MCF 10A (cell line): ENCODE measurements around the gene FXYD5. TPM values are rescaled to one million over a fixed set of nuclear protein-coding genes. Genes with fewer than 3 reads are reported as not detected.

Experiments used
- BruUV-seq: library from RNA; stranded (reverse); fragments of 400-500 nt; replicated peaks from 2 replicates; lab custom pipeline; 2021; lab: Mats Ljungman, UMichigan
- CTCF ChIA-PET: fragments of 300-600 bp; sonication (Branson Sonifier 250); formaldehyde crosslinking; extraction: SDS; loops from one replicate; lab custom pipeline; 2021; ENCODE audit warnings: antibody characterized with exemption, inconsistent platforms; lab: Yijun Ruan, JAX
- POLR2A ChIA-PET: fragments of 300-600, 350-650 bp; sonication (Branson Sonifier 250); formaldehyde crosslinking; extraction: SDS; loops from one replicate; lab custom pipeline; 2020; ENCODE audit warnings: antibody characterized with exemption, inconsistent platforms; lab: Yijun Ruan, JAX
- DNase-seq: peaks from one replicate; pipeline ENCODE4 v3.0.0-alpha.2; 2018; ENCODE audit not compliant: unreplicated experiment
- H3K27ac Mint-ChIP-seq: one replicate; pipeline ENCODE4 v1.8.0; 2022; ENCODE audit warnings: mild to moderate bottlenecking, low read depth, mixed read lengths; ENCODE audit not compliant: unreplicated experiment
- H3K27me3 Mint-ChIP-seq: one replicate; pipeline ENCODE4 v1.8.0; 2022; ENCODE audit warnings: mixed read lengths; ENCODE audit not compliant: insufficient read depth, unreplicated experiment
- H3K36me3 Mint-ChIP-seq: one replicate; pipeline ENCODE4 v1.8.0; 2022; ENCODE audit warnings: mild to moderate bottlenecking, moderate library complexity, mixed read lengths; ENCODE audit not compliant: insufficient read depth, unreplicated experiment
- H3K4me1 Mint-ChIP-seq: one replicate; pipeline ENCODE4 v1.8.0; 2022; ENCODE audit warnings: mixed read lengths; ENCODE audit not compliant: insufficient read depth, unreplicated experiment
- H3K4me3 Mint-ChIP-seq: one replicate; pipeline ENCODE4 v1.8.0; 2022; ENCODE audit warnings: mild to moderate bottlenecking, moderate library complexity, mixed read lengths; ENCODE audit not compliant: unreplicated experiment
- H3K9me3 Mint-ChIP-seq: one replicate; pipeline ENCODE4 v1.8.0; 2022; ENCODE audit warnings: mixed read lengths; ENCODE audit not compliant: unreplicated experiment
- CTCF ChIP-seq: fragments of 200-600 bp; IDR thresholded peaks from one replicate; pipeline ENCODE4 v1.8.0; 2022; ENCODE audit warnings: antibody characterized with exemption, mild to moderate bottlenecking; ENCODE audit not compliant: unreplicated experiment
- intact Hi-C: fragments of 100-400 bp; cut with micrococcal nuclease; formaldehyde crosslinking; loops from 2 replicates; pipeline ENCODE4 v1.14.1; 2022
- total RNA-seq: library from RNA; stranded (reverse); gene quantifications from 2 replicates; pipeline ENCODE4 v1.2.3, GENCODE V29; 2022

FXYD5 gene
- total RNA-seq, 1 experiment from 2014 or later: 150 TPM

- Mint-ChIP-seq H3K36me3 (no peaks in the 10 kb centered on the region), H3K27ac (peak overlapping the region; percentile 73), H3K4me1 (peaks cover 50% of the 10 kb centered on the region), H3K27me3 (no peaks in the 10 kb centered on the region), H3K9me3 (no peaks in the 10 kb centered on the region), H3K4me3 (peak overlapping the region; percentile 53)
- peak; percentile 98 for TF ChIP-seq CTCF
- peak; percentile 68 for DNase-seq
- CTCF ChIA-PET: interaction anchor here (0.5 to 6.5 kb wide), 27 partner anchors 10 to 1741 kb away, joined by 3 to 91 read pairs (median 4); partner anchors contain the start of genes CEBPG, FXYD7 and LGI4
- intact Hi-C loops: loop anchor here (1.0 kb wide), 1 partner anchor 21 kb away; the partner anchor contains the start of gene LGI4
- BruUV-seq: no TSS peak
- POLR2A ChIA-PET: interaction anchor here (0.7 to 4.1 kb wide), 6 partner anchors 11 to 47 kb away, joined by 3 to 70 read pairs (median 6); partner anchors contain the start of gene LGI4
Measured at GRCh38 chr19:35114353-35115176, 40.0 kb upstream of the FXYD5 start.

GRCh38 chr19:35115177-35115951 is 39.2 kb upstream of the FXYD5 start, which contains the start of gene FXYD3:
Gene FXYD3, plus strand, starts transcription at chr19:35115823. Its CDS starts 3,554 bp downstream, at chr19:35119377.
- BruUV-seq: no TSS peak
- CTCF ChIA-PET: interaction anchor here (0.6 to 6.5 kb wide), 28 partner anchors 9 to 392 kb away, joined by 3 to 91 read pairs (median 4); partner anchors contain the start of genes FXYD7 and LGI4
- DNase-seq: peak; percentile 42
- Mint-ChIP-seq H3K36me3 (peaks cover 7% of the 10 kb centered on the region), H3K4me3 (peak within 1 kb of the TSS; percentile 57), H3K4me1 (peaks cover 46% of the 10 kb centered on the region), H3K9me3 (no peaks in the 10 kb centered on the region), H3K27me3 (no peaks in the 10 kb centered on the region), H3K27ac (peak within 1 kb of the TSS; percentile 73)
- POLR2A ChIA-PET: interaction anchor here (0.5 to 4.1 kb wide), 14 partner anchors 8 to 423 kb away, joined by 3 to 70 read pairs (median 5); partner anchors contain the start of gene LGI4
- intact Hi-C loops: no loop called here
- no peak for TF ChIP-seq CTCF

- peak; percentile 79 for DNase-seq
- Mint-ChIP-seq H3K27ac (no peak overlapping the region), H3K27me3 (no peaks in the 10 kb centered on the region), H3K36me3 (peaks cover 7% of the 10 kb centered on the region), H3K4me3 (peak overlapping the region; percentile 57), H3K4me1 (peaks cover 54% of the 10 kb centered on the region), H3K9me3 (no peaks in the 10 kb centered on the region)
- ChIA-PET POLR2A (interaction anchor here (0.7 to 4.1 kb wide), 14 partner anchors 9 to 422 kb away, joined by 3 to 70 read pairs (median 5); partner anchors contain the start of genes FXYD5 and LGI4), CTCF (interaction anchor here (0.6 to 6.5 kb wide), 15 partner anchors 8 to 154 kb away, joined by 3 to 91 read pairs (median 5); partner anchors contain the start of gene LGI4)
- BruUV-seq: no TSS peak
- intact Hi-C loops: no loop called here
- TF ChIP-seq CTCF: no peak
Measured at GRCh38 chr19:35116072-35116801, 38.3 kb upstream of the FXYD5 start.
